B cell (primary cell): ENCODE data around the gene CAMTA1. TPM values are rescaled to one million over a fixed set of nuclear protein-coding genes. Genes with fewer than 3 reads are reported as not detected.

Experiments
- ATAC-seq: fragments of 200-7000 bp; cut with Tn5 transposase; one replicate; pipeline ENCODE4 v1.10.0; 2021; ENCODE audit warnings: low read depth, mild to moderate bottlenecking, moderate number of reproducible peaks, moderate library complexity
- CTCF ChIA-PET: fragments of 350-600 bp; sonication (Branson Sonifier 250); formaldehyde crosslinking; loops from one replicate; lab custom pipeline; 2021; ENCODE audit warnings: antibody characterized with exemption, inconsistent platforms; lab: Charles Lee
- POLR2A ChIA-PET: fragments of 350-600 bp; sonication (Branson Sonifier 250); formaldehyde crosslinking; loops from one replicate; lab custom pipeline; 2021; ENCODE audit warnings: antibody characterized with exemption; lab: Charles Lee
- DNase-seq: peaks from one replicate; pipeline ENCODE4 v3.0.0; 2013
- H2AFZ ChIP-seq: 2 replicates; pipeline ENCODE4 v1.6.1; 2012; ENCODE audit warnings: mild to moderate bottlenecking, low read depth, low read length; ENCODE audit not compliant: insufficient read depth, poor library complexity, severe bottlenecking
- H3K27ac ChIP-seq, 2 donors: 1 replicate in 1 of 2; 2 replicates in 1 of 2; pipeline ENCODE4 v1.5.1; 2012 to 2013; ENCODE audit warnings: low read length in 2 of 2, mild to moderate bottlenecking in 2 of 2, moderate library complexity in 1 of 2
- H3K27me3 ChIP-seq, 4 experiments: fragments of 200-600 bp in 1 of 4; sonication (generic) in 1 of 4; replicated peaks in 1 of 4; 1 replicate in 2 of 4; 2 replicates in 2 of 4; pipeline versions ENCODE4 v1.6.1 to v1.7.0; 2013 to 2016; ENCODE audit warnings: low read length in 3 of 4, mild to moderate bottlenecking in 2 of 4, mixed read lengths in 1 of 4, moderate library complexity in 1 of 4; ENCODE audit not compliant: insufficient read depth in 4 of 4, control insufficient read depth in 3 of 4; ENCODE audit errors: control extremely low read depth in 1 of 4
- H3K36me3 ChIP-seq, 2 experiments: replicated peaks in 1 of 2; 1 replicate in 1 of 2; 2 replicates in 1 of 2; pipeline versions ENCODE4 v1.6.1 to v1.7.1; 2013; ENCODE audit warnings: low read length in 1 of 2; ENCODE audit not compliant: insufficient read depth in 2 of 2, control insufficient read depth in 1 of 2; ENCODE audit errors: control extremely low read depth in 1 of 2, extremely low read depth in 1 of 2
- H3K4me1 ChIP-seq, 2 donors: fragments of 200-600 bp in 1 of 2; sonication (generic) in 1 of 2; 1 replicate in 1 of 2; 2 replicates in 1 of 2; pipeline versions ENCODE4 v1.5.1 to v1.6.1; 2013 to 2017; ENCODE audit warnings: low read length in 2 of 2; ENCODE audit not compliant: control insufficient read depth in 2 of 2, insufficient read depth in 2 of 2
- H3K4me2 ChIP-seq: replicated peaks from 2 replicates; pipeline ENCODE3; 2012; ENCODE audit warnings: mild to moderate bottlenecking, low read depth, low read length; ENCODE audit not compliant: poor library complexity, severe bottlenecking
- H3K4me3 ChIP-seq, 5 experiments: fragments of 200-600 bp in 1 of 5; sonication (generic) in 1 of 5; 1 replicate in 3 of 5; 2 replicates in 2 of 5; pipeline versions ENCODE4 v1.5.1 to v1.7.0; 2011 to 2016; ENCODE audit warnings: low read length in 4 of 5, mild to moderate bottlenecking in 4 of 5, low read depth in 2 of 5, control low read depth in 1 of 5, moderate library complexity in 1 of 5; ENCODE audit not compliant: insufficient read depth in 1 of 5; ENCODE audit errors: control extremely low read depth in 1 of 5, extremely low read depth in 1 of 5
- H3K79me2 ChIP-seq: fragments of 200-600 bp; sonication (generic); one replicate; pipeline ENCODE4 v1.6.0; 2016; ENCODE audit warnings: low read length; ENCODE audit not compliant: control insufficient read depth, insufficient read depth
- H3K9ac ChIP-seq: fragments of 200-600 bp; sonication (generic); 2 replicates; pipeline ENCODE4 v1.6.1; 2017; ENCODE audit warnings: mild to moderate bottlenecking, low read length, moderate library complexity
- H3K9me3 ChIP-seq, 3 donors: one replicate each; pipeline versions ENCODE4 v1.6.1 to v1.7.1; 2013; ENCODE audit warnings: low read length in 2 of 3; ENCODE audit not compliant: control insufficient read depth in 2 of 3, insufficient read depth in 1 of 3; ENCODE audit errors: control extremely low read depth in 1 of 3
- H4K20me1 ChIP-seq: 2 replicates; pipeline ENCODE4 v1.6.0; 2012; ENCODE audit warnings: mild to moderate bottlenecking, low read length; ENCODE audit not compliant: insufficient read depth, control insufficient read depth, poor library complexity, severe bottlenecking
- H3K27ac Mint-ChIP-seq: one replicate; pipeline ENCODE4 v1.8.0; 2021; ENCODE audit warnings: mixed read lengths
- H3K27me3 Mint-ChIP-seq: one replicate; pipeline ENCODE4 v1.8.0; 2021; ENCODE audit warnings: mixed read lengths
- H3K4me1 Mint-ChIP-seq: one replicate; pipeline ENCODE4 v1.8.0; 2021; ENCODE audit warnings: mixed read lengths
- H3K4me3 Mint-ChIP-seq: one replicate; pipeline ENCODE4 v1.8.0; 2021; ENCODE audit warnings: mixed read lengths
- H3K9me3 Mint-ChIP-seq: one replicate; pipeline ENCODE4 v1.8.0; 2022; ENCODE audit warnings: mixed read lengths; ENCODE audit not compliant: insufficient read depth
- EZH2 ChIP-seq: IDR thresholded peaks from 2 replicates; pipeline ENCODE4 v1.6.1; 2012; ENCODE audit warnings: borderline replicate concordance, low read depth, mild to moderate bottlenecking, moderate library complexity, low read length; ENCODE audit not compliant: insufficient read depth, poor library complexity, severe bottlenecking
- WGBS: methylation state at CpG from one replicate; pipeline ENCODE4 v1.1.5; 2013; ENCODE audit warnings: missing lambda C conversion rate; ENCODE audit not compliant: insufficient coverage; 5-methylcytosine and 5-hydroxymethylcytosine counted together
- intact Hi-C: fragments of 100-400 bp; cut with micrococcal nuclease; formaldehyde crosslinking; loops from one replicate; pipeline ENCODE4 v1.10.0; 2022
- polyA plus RNA-seq: library from polyadenylated mRNA; depleted of rRNA; stranded (reverse); fragments of >200 nt; gene quantifications from 2 replicates; pipeline ENCODE4 v1.2.3, GENCODE V29; 2012
- total RNA-seq, 2 donors: library from RNA; stranded (reverse); fragments of 120-200 nt in 1 of 2; gene quantifications; 1 replicate in 1 of 2; 2 replicates in 1 of 2; pipeline versions ENCODE4 v1.2.3 to v1.2.4, GENCODE V29; 2013 to 2022
- TF ChIP-seq, protein P1 (sequence below): fragments of 200-600 bp; IDR thresholded peaks from one replicate; pipeline ENCODE4 v1.8.0; 2022; ENCODE audit warnings: antibody characterized with exemption, mild to moderate bottlenecking

CAMTA1 gene
- total and polyA plus RNA-seq, 2 donors (not counting 1 experiment from before 2014, with no cell fraction given): 42.2 to 45.7 TPM

DNA sequence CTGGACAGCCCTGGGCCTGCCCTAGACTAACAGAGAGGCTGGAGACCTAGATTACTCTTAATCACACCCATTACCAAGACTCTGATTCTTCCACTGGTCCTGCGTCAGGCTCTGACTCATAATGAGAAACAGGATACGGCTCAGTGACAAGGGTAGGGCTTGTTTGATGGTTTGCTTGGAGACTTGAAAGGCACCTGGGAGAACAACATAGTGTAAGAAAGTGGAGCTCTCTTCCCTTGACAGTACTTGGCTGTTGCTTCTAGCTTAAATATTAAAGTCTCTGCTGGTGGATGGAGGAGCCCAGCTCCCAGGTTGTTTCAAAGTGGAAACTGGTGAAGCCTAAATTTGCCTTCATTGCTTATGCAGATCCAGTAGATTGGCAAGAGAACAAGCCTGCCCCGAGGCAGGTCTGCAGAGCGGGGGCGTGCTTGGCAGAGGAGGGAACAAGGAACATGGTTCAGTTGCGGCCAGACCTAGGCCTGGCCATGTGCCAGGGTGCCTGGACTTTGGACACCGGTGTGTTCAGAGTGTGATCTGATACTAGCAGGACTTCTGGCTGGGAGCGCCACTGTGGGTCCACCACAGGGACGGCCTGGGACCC is 480.6 kb downstream of the CAMTA1 start:
- no peak overlapping the region for H2AFZ ChIP-seq

DNA sequence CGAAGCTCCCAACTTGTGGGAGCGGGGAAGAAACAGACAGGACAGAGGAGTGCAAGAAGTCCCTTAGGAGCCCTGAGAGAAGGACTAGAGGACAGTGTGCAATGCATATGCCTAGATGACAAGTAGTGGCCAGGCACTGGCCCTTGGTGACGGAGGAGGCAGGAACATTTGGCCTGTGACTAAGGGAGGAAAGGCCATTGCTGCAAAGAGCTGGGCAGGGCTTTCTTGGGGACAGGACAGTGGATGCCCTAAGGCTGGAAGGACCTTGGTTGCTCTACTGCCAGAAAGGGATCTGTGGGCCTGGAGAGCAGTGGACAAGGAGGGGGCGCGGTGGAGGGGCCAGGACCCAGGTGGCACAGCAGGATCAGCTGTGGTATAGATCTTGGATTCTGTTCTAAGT is 481.3 kb downstream of the CAMTA1 start:
- Histone ChIP-seq H3K79me2 (no peaks in the 10 kb centered on the region), H3K9me3 (peaks cover 0 to 14% (median 2%) of the 10 kb centered on the region in 3 donors), H3K4me2 (no peak overlapping the region), H3K9ac (no peak overlapping the region), H3K27me3 (peaks cover 0 to 4% (median 0%) of the 10 kb centered on the region in 4 experiments), H3K36me3 (no peaks in the 10 kb centered on the region), H3K27ac (no peak overlapping the region), H3K4me3 (no peak overlapping the region), H4K20me1 (no peaks in the 10 kb centered on the region), H3K4me1 (no peaks in the 10 kb centered on the region), H2AFZ (no peak overlapping the region)
- Mint-ChIP-seq H3K4me1 (no peaks in the 10 kb centered on the region), H3K9me3 (peaks cover 11% of the 10 kb centered on the region), H3K4me3 (no peak overlapping the region), H3K27ac (no peak overlapping the region), H3K27me3 (peaks cover 31% of the 10 kb centered on the region)
- ATAC-seq (no peak), DNase-seq (no peak)
- ChIA-PET CTCF (no interaction called here), POLR2A (no interaction called here)
- TF ChIP-seq, protein P1, sequence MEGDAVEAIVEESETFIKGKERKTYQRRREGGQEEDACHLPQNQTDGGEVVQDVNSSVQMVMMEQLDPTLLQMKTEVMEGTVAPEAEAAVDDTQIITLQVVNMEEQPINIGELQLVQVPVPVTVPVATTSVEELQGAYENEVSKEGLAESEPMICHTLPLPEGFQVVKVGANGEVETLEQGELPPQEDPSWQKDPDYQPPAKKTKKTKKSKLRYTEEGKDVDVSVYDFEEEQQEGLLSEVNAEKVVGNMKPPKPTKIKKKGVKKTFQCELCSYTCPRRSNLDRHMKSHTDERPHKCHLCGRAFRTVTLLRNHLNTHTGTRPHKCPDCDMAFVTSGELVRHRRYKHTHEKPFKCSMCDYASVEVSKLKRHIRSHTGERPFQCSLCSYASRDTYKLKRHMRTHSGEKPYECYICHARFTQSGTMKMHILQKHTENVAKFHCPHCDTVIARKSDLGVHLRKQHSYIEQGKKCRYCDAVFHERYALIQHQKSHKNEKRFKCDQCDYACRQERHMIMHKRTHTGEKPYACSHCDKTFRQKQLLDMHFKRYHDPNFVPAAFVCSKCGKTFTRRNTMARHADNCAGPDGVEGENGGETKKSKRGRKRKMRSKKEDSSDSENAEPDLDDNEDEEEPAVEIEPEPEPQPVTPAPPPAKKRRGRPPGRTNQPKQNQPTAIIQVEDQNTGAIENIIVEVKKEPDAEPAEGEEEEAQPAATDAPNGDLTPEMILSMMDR: no peak
- TF ChIP-seq EZH2: no peak
- 98% methylated on average over 5 of the region's 5 CpGs for WGBS
- intact Hi-C loops: no loop called here

More for the DNA sequence above, 480.6 kb downstream of the CAMTA1 start:
- TF ChIP-seq EZH2: no peak
- TF ChIP-seq, protein P1: no peak
- H3K36me3 ChIP-seq: no peaks in the 10 kb centered on the region
- H3K4me1 ChIP-seq: no peaks in the 10 kb centered on the region
- H3K9me3 ChIP-seq: peaks cover 0 to 14% (median 2%) of the 10 kb centered on the region in 3 donors
- WGBS: 91% methylated on average over 7 of the region's 9 CpGs
- no peaks in the 10 kb centered on the region for H3K79me2 ChIP-seq
- POLR2A ChIA-PET: no interaction called here
- H3K27ac ChIP-seq: no peak overlapping the region
- H3K27ac Mint-ChIP-seq: no peak overlapping the region
- intact Hi-C loops: no loop called here
- peaks cover 31% of the 10 kb centered on the region for H3K27me3 Mint-ChIP-seq
- H3K9me3 Mint-ChIP-seq: peaks cover 11% of the 10 kb centered on the region
- H3K4me2 ChIP-seq: no peak overlapping the region
- CTCF ChIA-PET: no interaction called here
- no peak for DNase-seq
- ATAC-seq: no peak
- no peak overlapping the region for H3K9ac ChIP-seq
- H3K4me3 Mint-ChIP-seq: no peak overlapping the region
- H3K27me3 ChIP-seq: peaks cover 0 to 4% (median 0%) of the 10 kb centered on the region in 4 experiments
- H3K4me1 Mint-ChIP-seq: no peaks in the 10 kb centered on the region
- H4K20me1 ChIP-seq: no peaks in the 10 kb centered on the region
- no peak overlapping the region for H3K4me3 ChIP-seq
